ENCODE results near the gene GALNTL6.
A peak's percentile ranks its signal among the peaks of the same experiment; 100 is the strongest.
"Not testable (repeated sequence)": the region's sequence is repeated elsewhere in the genome, so short reads cannot be mapped to it uniquely, and the experiment has no call there.

The GALNTL6 gene

DNA sequence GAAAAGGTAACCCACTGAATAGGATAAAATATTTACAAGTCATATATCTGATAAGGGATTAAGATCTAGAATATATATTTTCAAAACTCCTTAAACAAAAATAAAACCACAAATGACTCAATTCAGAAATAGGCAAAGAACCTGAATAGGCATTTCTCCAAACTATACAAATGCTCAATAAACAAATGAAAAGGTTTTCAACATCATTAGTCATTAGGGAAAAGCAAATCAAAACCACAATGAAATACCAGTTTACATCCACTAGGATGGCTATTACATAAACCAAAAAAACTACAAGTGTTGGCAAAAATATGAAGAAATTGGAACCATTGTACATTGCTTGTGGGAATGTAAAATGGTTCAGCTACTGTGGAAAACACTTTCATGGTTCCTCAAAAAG is 1188.4 kb downstream of the GALNTL6 start:
- no peak for DNase-seq

DNA sequence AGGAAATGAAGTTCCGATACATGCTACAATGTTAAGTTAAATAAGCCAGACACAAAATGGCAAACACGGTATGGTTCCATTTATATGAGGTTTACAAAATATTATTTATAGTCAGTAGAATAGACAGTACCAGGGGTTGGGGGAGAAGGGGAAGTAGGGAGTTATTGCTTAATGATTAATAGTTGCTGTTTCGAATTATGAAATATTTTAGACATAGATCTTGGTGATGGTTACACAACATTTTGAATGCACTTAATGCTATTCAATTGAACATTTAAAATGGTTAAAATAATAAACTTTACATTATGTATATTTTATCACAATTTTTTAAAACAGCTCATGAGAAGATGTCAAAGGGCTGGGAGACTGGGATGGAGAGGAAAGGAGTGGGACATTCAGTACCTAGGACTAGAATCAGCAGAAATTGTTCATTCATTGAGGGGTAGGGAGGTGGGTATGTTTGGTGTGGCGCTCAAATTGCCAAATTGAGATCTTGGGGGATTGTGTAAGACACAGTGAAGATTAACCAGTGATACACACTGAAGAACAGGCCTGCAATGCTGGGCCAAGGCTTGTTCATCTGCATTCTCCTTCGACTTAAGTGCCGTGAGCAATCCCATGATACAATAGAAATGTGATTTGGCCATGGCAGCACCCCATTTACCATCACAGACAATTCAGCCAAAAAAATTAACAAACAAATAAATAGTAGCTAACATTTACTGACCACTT is 1189.8 kb downstream of the GALNTL6 start:
- DNase-seq, result no peak

DNA sequence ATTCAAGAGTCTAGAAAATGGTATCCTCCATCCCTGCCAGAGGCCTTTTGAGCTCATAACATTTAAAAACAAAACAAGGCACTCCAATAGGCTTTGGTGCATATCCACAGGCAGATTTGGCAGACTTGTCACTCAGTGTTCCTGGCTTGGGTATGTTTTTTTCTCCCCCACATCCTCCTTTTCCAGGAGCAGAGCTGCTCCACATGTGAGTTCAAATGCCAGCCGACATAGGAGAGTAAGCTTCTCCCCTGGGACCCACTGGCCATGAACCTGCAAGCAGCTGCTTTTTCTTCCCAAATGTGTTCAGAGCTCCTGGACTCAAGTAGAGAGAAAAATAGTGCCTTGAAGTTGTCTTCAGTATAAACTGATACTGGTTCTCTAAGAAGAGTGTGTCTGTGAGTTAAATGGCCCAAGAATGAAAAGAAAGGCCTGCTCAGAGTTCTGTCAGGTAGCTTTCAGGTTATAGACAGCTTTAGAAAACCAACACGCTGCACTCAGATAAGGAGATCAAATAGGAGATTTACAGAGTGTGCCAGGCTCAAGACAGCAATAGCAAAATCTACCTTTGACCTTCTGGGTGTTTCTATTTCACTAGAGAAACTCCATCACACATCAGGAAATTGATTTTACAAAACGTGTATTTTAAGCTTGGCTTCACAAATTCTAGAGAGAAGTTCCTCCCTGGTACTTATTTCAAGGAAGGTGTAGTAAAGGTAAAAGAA is 1192.9 kb downstream of the GALNTL6 start:
- no peak for DNase-seq

DNA sequence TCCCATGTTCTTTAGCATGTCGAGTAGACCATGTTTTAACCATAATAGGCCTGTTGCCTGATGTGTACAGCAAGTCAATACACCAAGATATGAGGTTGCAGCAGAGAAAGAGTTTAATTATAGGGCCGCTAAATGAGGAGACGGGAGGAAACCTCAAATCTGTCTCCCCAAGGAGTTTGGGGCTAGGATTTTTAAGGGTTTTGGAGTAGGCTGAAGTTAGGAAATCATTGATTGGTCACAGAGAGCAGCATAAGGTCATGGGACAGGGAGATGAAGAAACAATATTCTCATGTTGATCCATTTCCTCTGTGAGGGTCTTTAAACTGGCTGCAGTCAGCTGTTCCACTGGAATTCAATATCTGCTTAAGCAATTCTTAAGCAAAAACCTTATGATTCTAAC is 1195.2 kb downstream of the GALNTL6 start:
- DNase-seq, result no peak

DNA sequence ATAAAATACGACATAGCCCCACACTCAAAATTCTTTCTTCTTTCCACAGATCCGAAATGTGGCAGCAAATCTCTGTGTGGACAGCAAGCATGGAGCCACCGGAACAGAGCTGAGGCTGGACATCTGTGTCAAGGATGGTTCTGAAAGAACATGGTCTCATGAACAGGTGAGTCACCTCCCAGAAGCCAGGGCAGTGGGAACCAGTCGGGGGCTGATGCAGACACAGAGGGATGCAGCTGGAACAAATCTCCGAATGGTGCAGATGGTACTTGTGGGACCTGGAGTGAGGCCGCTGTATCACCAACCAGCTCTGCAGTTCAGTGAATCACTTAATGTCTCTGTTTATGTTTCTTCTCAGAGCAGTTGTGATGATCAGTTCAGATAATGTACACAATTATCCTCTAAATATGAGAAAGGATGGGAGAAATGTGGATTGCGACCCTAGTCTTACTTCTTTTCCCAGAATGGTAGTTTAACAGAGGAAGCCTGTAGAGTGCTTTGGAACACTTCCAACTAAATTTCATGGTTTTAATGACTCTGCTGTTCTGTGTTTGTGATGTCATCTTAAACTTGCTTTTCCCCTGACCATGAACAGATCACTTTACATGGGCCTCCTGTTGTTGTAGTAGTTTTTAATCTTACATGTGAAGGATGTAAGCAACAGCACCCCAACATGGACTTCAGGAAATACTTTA is 1196.1 kb downstream of the GALNTL6 start:
- DNase-seq, result no peak

DNA sequence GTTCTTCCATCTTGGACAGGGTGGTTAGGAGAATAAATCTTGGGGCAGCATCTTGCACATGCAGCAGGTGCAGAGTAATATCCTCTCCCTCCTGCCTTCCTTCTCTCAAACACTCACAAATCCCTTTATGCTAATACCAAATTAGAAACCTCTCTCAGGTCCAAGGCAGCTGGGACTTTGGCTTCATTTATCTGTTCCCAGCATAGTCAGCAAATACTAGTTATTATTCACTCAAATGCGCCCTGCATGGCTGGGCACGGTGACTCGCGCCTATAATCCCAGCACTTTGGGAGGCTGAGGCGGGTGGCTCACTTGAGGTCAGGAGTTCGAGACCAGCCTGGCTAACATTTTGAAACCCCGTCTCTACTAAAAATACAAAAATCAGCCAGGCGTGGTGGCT is 1199.4 kb downstream of the GALNTL6 start:
- DNase-seq, result no peak

DNA sequence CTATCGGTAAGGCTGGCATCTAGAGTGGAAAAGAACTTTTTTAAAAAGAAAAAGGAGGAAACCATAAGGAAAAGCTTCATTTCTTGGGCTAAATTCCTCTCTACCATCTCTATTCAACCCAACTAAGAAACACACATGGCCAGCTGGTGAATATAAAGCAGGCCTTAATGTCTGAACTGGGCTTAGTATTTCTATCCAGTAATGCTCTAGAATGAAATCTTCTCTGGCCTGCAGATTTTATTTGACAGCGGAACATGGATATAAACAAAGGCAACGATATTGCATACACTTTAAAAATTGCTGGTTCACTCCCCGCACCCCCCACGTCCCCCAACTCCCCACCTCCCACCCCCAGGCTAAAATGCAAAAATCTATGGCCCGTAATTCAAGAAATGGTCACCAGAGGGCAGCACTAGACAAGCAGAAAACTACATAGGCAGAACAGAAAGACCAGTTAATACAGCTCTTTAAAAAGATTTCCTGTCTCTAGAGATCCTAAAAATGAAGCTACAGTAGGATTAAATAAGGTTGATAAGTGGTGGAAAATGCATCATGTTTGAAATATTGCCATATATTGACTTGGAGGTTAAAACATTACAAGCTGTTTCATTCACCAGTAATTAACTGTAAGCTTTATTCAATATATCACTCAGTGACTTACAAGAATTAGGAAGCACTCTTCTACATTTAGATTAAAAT is 1200.2 kb downstream of the GALNTL6 start:
- peak; percentile 38 for DNase-seq

DNA sequence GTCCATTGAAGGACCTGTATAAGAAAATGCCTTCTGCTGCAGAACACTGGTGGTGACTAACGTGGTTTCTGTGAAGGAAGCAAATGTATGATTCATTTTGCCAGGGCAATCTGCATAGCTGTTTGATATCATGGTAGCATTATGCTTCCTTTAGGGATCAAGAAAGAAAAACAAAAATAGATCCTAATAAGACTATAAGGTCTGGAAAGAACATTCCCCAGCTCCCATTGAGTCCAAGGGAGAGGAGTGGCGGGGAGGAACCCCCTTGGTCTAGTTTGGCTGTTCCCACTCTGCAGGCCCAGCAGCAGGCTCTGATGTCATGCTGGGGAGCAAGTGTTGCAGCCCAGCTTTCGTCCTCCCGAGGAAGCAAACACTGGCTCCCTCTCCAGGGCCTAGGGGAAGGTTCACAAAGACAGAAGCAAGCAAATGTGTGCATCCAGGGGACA is 1200.9 kb downstream of the GALNTL6 start:
- peak; percentile 48 for DNase-seq

DNA sequence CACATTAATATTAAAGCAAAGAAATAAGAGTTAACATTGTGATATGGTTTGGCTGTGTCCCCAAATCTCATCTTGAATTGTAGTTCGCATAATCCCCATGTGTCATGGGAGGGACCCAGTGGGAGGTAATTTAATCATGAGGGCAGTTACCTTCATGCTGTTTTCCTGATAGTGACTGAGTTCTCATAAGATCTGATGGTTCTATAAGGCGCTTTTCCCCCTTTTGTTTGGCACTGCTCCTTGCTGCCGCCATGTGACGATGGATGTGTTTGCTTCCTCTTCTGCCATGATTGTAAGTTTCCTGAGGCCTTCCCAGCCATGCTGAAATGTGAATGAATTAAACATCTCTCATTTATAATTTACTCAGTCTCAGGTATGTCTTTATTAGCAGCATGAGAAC is 1201.6 kb downstream of the GALNTL6 start:
- no peak for DNase-seq

DNA sequence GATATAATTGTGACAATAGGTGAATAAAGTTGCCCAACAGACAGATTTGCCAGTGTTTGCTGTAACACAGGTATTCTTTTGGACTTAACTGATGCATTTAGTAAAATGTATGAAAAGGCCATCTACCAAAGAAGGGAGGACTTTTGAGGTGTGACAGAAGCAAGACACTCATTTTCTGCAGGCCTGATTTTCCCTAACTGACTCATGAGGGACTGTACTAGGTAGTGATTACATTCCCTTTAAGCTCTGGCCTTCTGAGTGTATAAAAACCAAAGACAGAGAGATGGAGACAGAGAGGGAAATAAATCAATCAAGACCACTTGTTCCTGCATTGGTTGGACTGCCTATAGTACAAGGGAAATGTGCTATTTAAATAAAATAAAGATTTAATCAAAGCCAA is 1204.6 kb downstream of the GALNTL6 start:
- no peak for DNase-seq

DNA sequence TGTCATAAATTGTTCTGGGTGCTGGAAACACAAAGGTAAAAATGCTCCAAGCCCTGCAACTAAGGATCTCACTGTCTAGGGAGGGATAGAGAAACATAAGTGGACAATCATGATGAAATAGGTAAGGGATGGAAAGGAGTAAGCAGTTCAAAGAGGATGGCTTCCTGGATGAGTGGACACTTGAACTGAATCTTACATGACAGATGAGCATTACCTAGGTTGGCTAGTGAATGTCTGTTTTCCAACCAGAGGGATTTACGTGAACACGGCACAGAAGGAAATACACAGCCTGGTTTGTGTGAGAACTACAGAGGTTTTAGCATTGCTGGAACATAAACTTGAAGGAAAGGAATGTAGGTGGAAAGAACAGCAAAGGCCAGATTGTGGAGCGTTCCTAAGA is 1205.2 kb downstream of the GALNTL6 start:
- DNase-seq, result no peak

DNA sequence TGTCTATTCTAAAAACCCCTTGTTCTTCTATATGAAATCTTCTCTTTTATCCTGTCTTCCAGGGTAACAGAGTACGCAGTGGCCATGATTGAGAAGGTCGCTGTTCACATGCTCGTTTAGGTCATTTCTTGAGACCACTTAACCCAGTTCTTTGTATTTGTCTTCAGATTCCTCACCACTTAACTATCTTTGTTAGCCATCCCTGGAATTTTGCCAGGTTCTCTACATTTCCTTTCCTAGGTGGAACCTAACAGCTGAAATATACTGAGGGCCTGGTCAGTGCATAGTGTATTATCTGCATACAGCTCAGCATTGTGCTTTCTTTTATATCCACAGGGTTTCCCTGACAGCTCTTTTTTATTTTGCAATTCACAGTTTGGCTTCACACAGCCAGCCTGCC is 1206.5 kb downstream of the GALNTL6 start:
- DNase-seq, result no peak

DNA sequence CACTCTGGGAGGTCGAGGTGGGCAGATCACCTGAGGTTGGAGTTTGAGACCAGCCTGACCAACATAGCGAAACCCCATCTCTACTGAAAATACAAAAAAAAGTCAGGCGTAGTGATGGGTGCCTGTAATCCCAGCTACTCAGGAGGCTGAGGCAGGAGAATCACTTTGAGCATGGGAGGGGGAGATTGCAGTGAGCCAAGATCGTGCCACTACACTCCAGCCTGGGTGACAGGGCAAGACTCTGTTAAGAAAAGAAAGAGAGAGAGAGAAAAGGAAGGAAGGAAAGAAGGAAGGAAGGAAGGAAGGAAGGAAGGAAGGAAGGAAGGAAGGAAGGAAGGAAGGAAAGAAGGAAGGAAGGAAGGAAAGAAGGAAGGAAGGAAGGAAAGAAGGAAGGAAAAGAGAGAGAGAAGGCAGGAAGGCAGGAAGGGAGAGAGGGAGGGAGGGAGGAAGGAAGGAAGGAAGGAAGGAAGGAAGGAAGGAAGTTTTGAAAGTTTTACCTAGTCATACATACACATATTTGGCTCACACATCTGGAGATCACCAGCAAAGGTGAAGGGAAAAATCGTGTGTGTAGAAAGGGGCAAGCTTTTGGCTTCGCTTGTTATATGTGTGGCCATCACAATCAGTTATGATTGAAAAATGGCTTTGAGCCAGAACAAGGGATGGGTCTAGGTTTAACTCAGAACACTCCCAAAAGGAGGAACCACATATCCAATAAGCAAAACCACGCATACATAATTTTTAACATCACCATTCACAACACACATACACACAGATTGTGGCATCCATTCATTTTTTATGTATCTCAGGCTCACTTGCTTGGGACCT is 1208.8 kb downstream of the GALNTL6 start:
- not testable (repeated sequence) for DNase-seq

DNA sequence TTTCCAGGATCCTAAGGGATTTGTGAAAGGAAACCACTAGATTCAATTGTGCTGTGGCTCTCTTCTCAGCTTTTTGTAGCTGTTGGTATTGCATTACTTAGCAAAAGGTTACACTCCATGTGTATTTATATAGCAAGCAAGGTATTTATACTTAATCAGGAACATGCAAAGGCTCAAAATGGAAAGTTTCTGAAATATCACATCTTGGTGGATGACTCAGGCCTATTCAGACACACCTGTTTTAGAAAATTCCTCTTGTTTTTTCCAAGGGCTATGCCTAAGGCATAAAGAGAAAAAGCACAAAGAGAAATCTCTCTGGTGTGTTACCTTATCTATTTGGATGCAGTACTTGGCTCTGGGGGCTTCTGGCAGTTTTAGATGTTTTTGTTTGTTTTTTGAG is 1211.0 kb downstream of the GALNTL6 start:
- DNase-seq, result no peak

DNA sequence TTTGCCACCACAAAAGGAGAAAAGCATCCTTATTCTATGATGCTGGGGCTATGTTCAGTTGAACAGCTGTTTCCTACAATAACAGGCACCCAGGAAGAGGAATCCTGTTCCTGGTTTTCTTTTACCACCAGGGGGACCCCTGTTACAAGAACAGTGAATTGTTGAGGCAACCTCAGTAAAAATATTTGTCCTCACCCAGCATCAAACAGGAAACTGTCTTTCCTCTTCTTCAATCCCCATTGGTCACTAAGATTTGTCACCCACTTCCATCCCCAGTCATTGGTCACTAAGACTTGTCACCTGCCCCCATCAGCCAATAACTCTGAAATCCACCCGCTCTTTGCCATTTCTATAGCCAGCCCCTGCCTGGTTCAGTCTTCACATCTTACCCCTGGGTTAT is 1211.9 kb downstream of the GALNTL6 start:
- DNase-seq, result peak; percentile 74

DNA sequence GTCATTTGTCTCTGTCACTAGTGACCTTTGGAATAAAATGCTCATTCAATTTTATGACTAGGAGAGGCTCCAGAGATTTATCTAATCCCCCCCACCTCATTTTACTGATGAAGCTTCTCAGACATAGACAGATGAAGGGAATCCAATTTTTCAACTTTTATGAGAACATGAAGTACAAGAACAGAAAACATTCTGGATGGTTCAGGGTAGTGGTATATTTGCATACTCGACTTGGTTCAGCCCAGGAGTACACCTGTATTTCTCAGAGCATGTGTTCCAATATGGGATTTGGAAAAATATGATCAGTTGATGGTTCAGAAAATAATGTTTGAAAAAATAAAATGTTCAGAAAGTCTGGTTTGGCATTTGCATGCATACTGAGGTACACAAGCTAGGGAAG is 1224.0 kb downstream of the GALNTL6 start:
- DNase-seq, result no peak

DNA sequence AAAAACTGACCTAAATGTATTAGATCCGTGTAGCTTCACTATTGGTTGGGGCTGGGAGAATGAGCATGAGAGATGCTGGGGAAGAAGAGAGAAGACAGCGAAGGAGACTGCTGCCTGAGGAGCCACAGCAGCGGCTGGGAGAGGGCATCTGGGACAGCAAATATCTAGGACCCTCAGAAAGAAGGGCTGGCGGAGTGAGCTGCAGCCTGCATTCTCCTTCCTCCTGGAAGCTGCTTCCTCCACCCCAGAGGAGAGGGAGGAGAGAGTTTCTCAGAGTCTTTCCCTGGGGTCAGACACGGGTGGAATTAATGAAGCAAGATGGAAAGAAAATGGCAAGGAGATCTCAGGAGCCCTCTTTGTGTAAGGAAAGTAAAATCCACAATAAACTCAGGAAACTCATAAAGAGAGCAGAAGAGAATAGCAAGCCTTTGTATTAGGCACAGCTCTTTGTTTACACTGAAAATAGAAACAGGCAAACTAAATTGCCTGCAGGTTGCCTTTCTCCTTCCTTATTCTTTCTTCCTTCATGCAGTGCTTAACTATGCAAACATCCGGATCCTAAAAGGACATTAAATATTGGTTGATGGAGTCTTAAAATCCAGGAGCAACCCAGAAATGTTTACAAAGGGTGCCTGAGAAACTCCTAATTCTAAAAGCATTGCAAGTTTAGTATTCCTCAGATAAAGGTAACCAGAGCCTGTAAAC is 1225.1 kb downstream of the GALNTL6 start:
- peak; percentile 48 for DNase-seq

DNA sequence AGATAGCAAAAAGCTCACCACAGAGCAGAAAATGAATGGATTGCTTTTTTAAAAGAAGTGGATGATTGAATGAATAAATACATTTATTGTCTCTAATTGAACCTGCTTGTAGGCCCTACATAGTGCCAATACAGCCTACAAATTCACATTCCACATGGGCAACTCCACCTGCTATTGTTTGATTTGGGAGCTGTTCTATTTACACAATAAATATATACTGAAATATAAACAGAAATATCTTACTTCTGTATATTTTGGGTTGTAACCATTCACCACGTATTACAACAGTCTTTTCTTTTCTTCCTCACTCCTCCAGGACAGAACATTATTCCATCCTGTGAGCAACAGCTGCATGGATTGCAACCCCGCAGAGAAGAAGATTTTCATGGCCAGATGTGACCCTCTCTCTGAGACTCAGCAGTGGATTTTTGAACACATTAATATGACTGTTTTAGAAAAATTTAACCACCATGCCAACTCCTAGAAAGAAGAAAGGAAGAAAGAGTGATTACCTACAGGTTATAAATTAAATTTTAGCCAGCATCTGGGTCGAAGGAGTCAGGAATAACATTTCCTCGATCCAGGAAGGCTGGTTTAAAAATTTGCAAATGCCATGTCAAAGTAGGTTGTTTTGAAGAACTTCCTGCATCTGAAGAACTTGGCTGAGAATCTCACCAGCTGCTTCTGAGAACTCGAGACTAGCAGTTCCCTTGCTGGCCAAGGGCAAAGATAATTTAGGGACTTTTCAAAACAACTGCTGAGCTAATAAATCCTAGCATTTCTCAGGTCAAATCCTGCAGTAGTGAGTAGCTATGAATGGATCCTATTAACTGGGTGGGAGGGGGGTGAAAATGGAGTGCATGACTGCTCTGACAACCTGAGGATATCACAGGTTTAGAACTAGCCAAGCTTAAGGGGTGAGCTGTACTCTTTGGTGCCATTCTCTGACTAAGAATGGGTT is 1226.7 kb downstream of the GALNTL6 start:
- DNase-seq, result no peak

DNA sequence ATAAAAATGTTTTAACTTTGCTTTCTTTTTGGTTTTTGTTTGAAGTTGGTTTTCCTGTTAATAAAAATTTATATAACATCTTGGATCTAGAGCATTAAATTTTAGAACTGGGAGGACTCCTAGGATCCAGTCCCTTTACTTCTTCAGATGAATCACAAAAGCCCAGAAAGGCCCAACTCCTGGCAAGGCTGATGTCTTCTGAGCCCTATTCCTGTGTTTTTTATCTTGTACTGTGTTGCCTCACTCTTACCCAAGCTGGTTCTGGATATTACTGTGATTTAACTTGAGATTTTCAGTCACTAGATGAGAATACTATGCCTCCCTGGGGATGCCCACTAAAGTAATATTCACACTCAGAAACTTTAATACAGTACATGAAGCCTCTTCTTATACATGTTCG is 1228.3 kb downstream of the GALNTL6 start:
- no peak for DNase-seq

DNA sequence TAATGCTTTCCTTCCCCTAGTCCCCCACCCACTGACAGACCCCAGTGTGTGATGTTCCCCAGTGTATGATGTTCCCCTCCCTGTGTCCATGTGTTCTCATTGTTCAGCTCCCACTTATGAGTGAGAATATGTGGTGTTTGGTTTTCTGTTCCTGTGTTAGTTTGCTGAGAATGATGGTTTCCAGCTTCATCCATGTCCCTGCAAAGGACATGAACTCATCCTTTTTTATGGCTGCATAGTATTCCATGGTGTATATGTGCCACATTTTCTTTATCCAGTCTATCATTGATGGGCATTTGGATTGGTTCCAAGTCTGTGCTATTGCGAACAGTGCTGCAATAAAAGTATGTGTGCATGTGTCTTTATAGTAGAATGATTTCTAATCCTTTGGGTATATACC is 1228.9 kb downstream of the GALNTL6 start:
- not testable (repeated sequence) for DNase-seq

DNA sequence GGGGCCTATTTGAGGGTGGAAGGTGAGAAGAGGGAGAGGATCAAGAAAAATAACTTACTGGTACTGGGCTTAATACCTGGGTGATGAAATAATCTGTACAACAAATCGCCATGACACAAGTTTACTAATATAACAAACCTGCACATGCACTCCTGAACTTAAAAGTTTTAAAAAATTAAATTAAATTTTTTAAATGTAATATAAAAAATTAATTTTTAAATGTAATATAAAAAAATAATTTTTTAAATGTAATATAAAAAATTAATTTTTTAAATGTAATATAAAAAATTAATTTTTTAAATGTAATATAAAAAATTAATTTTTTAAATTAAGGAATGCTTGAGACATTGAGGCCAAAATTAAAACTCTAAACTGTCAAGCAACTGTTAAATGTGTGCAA is 1231.1 kb downstream of the GALNTL6 start:
- DNase-seq, result no peak
